Measurements from ENCODE around the gene HTD2. TPM values are rescaled to one million over a fixed set of nuclear protein-coding genes. Genes with fewer than 3 reads are reported as not detected.

The HTD2 gene
- polyA plus RNA-seq, 1 of the 3 experiments (the other 2 are of a cell fraction), result 3.0 TPM

DNA sequence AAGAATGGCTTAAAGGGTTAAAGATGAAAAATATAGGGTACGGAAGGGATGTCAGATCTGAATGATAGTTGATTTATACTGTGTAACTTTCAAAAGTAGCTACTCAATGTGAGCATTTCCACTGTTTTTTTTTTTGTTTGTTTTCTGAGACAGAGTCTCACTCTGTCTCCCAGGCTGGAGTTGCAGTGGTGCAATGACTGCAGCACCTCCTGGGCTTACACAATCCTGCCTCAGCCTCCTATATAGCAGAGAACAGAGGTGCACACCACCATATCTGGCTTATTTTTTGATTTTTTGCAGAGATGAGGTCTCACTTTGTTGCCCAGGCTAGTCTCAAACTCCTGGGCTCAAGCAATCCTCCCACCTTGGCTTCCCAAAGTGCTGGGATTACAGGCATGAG lies 16.5 kb downstream of the HTD2 start (continued):
- TF ChIP-seq USF2 (IDR thresholded peaks at IDR 0.05; ENCODE audit: borderline replicate concordance, low read depth, low read length), result no peak
- no peak for TF ChIP-seq FOXJ3 (CRISPR knock-in tag; IDR thresholded peaks at IDR 0.05)
- no peak for TF ChIP-seq SIN3A (IDR thresholded peaks at IDR 0.05; ENCODE audit: borderline replicate concordance, low read depth, low read length)
- no peak for TF ChIP-seq SMC3 (IDR thresholded peaks at IDR 0.05; ENCODE audit: low read depth, low read length)

- H3K27me3 ChIP-seq (ENCODE audit: insufficient read depth), result no peaks in the 10 kb centered on the region
- H3K4me2 ChIP-seq, result no peak overlapping the region
- POLR2A ChIA-PET, result no interaction called here
- H3K79me2 ChIP-seq (ENCODE audit: insufficient read depth), result no peaks in the 10 kb centered on the region
- no peaks in the 10 kb centered on the region for H4K20me1 ChIP-seq (ENCODE audit: insufficient read depth)
- H3K9me2 ChIP-seq, result no peaks in the 10 kb centered on the region
- TF ChIP-seq EZH2phosphoT487 (IDR thresholded peaks at IDR 0.05; ENCODE audit: borderline replicate concordance, low read depth), result no peak
- peak overlapping the region in 1 of 2 experiments; percentile 3; a peak in 1 of 4 replicates for H3K27ac ChIP-seq (ENCODE audit: low read depth in 2 of 2, low read length in 1 of 2)
- H3F3A ChIP-seq (replicated peaks; ENCODE audit: insufficient read depth), result peaks cover 19% of the 10 kb centered on the region
- no peak overlapping the region for H2AFZ ChIP-seq (ENCODE audit: low read depth)
- peaks cover 0 to 8% of the 10 kb centered on the region in 2 experiments; a peak in 1 of 4 replicates for H3K4me1 ChIP-seq (ENCODE audit: control insufficient read depth in 1 of 2, insufficient read depth in 2 of 2, low read depth in 1 of 2, low read length in 1 of 2)
- CTCF ChIA-PET, result interaction anchor here (0.8 to 2.0 kb wide), 3 partner anchors 16 to 306 kb away, joined by 3 to 7 read pairs (median 5); no protein-coding TSS in a partner anchor
- no peaks in the 10 kb centered on the region for H3K9me3 ChIP-seq
- 80% methylated on average over 3 of the region's 3 CpGs for WGBS (ENCODE audit: low lambda C conversion rate)
- peaks cover 6 to 11% of the 10 kb centered on the region in 2 experiments for H3K36me3 ChIP-seq (replicated peaks in 1 of 2; ENCODE audit: control insufficient read depth in 1 of 2, insufficient read depth in 2 of 2, low read length in 1 of 2)
- H3K9ac ChIP-seq, result no peak overlapping the region
- no peak overlapping the region for H3K4me3 ChIP-seq (ENCODE audit: low read depth in 2 of 2, low read length in 1 of 2)
- DNase-seq, result no peak
Observed at GRCh38 chr3:58323529-58324390, 17.4 kb downstream of the HTD2 start.

GRCh38 chr3:58324391-58325390 lies 18.4 kb downstream of the HTD2 start:
- Histone ChIP-seq H3K4me2 (no peak overlapping the region), H3K9ac (no peak overlapping the region), H3K79me2 (ENCODE audit: insufficient read depth) (no peaks in the 10 kb centered on the region), H4K20me1 (ENCODE audit: insufficient read depth) (no peaks in the 10 kb centered on the region), H2AFZ (ENCODE audit: low read depth) (0 out of 2 replicates have a peak overlapping the region, but pooled peaks have one; percentile 39), H3F3A (replicated peaks; ENCODE audit: insufficient read depth) (peaks cover 17% of the 10 kb centered on the region), H3K27ac (ENCODE audit: low read depth in 2 of 2, low read length in 1 of 2) (peak overlapping the region in 1 of 2 experiments; percentile 3; a peak in 1 of 4 replicates), H3K9me3 (no peaks in the 10 kb centered on the region), H3K36me3 (replicated peaks in 1 of 2; ENCODE audit: control insufficient read depth in 1 of 2, insufficient read depth in 2 of 2, low read length in 1 of 2) (peaks cover 3% of the 10 kb centered on the region in 2 experiments), H3K4me1 (ENCODE audit: control insufficient read depth in 1 of 2, insufficient read depth in 2 of 2, low read depth in 1 of 2, low read length in 1 of 2) (peaks cover 0 to 8% of the 10 kb centered on the region in 2 experiments; a peak in 1 of 4 replicates), H3K9me2 (no peaks in the 10 kb centered on the region), H3K27me3 (ENCODE audit: insufficient read depth) (no peaks in the 10 kb centered on the region), H3K4me3 (ENCODE audit: low read depth in 2 of 2, low read length in 1 of 2) (no peak overlapping the region)
- ChIA-PET CTCF (interaction anchor here (1.3 to 3.5 kb wide), 4 partner anchors 18 to 305 kb away, joined by 5 to 17 read pairs (median 7); partner anchors contain the start of genes HTD2 and RPP14), POLR2A (interaction anchor here (1.1 kb wide), 1 partner anchor 18 kb away, joined by 3 read pairs; the partner anchor contains the start of genes HTD2 and RPP14)
- 87% methylated on average over 7 of the region's 7 CpGs for WGBS (ENCODE audit: low lambda C conversion rate)
- TF ChIP-seq RFX5 (IDR thresholded peaks at IDR 0.05; ENCODE audit: low read length), result no peak
- TF ChIP-seq, protein P1, sequence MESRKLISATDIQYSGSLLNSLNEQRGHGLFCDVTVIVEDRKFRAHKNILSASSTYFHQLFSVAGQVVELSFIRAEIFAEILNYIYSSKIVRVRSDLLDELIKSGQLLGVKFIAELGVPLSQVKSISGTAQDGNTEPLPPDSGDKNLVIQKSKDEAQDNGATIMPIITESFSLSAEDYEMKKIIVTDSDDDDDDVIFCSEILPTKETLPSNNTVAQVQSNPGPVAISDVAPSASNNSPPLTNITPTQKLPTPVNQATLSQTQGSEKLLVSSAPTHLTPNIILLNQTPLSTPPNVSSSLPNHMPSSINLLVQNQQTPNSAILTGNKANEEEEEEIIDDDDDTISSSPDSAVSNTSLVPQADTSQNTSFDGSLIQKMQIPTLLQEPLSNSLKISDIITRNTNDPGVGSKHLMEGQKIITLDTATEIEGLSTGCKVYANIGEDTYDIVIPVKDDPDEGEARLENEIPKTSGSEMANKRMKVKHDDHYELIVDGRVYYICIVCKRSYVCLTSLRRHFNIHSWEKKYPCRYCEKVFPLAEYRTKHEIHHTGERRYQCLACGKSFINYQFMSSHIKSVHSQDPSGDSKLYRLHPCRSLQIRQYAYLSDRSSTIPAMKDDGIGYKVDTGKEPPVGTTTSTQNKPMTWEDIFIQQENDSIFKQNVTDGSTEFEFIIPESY (IDR thresholded peaks at IDR 0.05; ENCODE audit: borderline replicate concordance, low read depth), result no peak
- TF ChIP-seq RAD21 (IDR thresholded peaks at IDR 0.05; ENCODE audit: low read length), result no peak
- no peak for DNase-seq
